ENCODE measurements around the gene SHISA7. TPM values are rescaled to one million over a fixed set of nuclear protein-coding genes. Genes with fewer than 3 reads are reported as not detected.

The SHISA7 gene
- total RNA-seq, 4 donors from 2014 or later, result not detected

- no peaks in the 10 kb centered on the region for H3K9me3 ChIP-seq
- no peaks in the 10 kb centered on the region for H3K27me3 ChIP-seq
- DNase-seq, result no peak
- H3K27ac ChIP-seq, result peak overlapping the region; percentile 48 to 87 (median 80)
- no peak overlapping the region for H3K4me3 ChIP-seq
- peaks cover 0 to 27% (median 0%) of the 10 kb centered on the region in 3 donors for H3K36me3 ChIP-seq
- no peak for TF ChIP-seq POLR2A (IDR thresholded peaks at IDR 0.05)
- peaks cover 0 to 42% (median 12%) of the 10 kb centered on the region in 4 donors for H3K4me1 ChIP-seq
These were observed 43.2 kb upstream of the SHISA7 start for GRCh38 chr19:55486043-55486970.

DNA sequence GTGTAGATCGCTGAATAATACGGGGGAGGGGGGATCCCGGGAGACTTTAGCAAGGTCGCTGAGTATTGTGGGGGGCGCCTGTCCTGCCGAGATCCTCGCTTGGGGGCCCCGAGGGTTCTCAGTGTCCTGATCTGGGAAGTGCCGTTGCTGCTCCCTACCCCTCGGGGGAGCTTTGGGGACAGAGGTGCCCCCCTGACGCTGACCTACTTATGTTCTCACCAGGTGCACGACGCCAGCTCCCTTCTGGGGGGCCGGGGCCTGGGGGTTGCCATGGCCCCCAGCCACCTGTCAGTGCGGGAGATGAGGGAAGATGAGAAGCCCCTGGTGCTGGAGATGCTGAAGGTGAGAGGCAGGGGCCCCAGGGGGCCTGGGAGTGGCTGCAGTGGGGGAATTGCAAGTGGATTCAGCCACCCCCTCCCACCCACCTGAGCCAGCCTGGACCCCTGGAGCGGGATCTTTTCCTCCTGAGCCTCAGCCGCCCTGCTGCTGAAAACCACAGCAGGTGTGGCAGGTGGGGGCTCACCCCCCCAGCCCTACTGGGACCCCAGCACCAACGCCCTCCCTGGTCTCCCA, 42.4 kb upstream of the SHISA7 start:
- no peak for DNase-seq
- Histone ChIP-seq H3K27ac (peak overlapping the region; percentile 77 to 87 (median 80)), H3K4me1 (peaks cover 0 to 42% (median 12%) of the 10 kb centered on the region in 4 donors)

GRCh38 chr19:55484593-55485438, 41.7 kb upstream of the SHISA7 start, which contains the start of gene NAT14:
TSS of gene NAT14 (plus strand) at chr19:55485188. CDS start at chr19:55485709, 521 bp downstream.
- TF ChIP-seq, protein P1, sequence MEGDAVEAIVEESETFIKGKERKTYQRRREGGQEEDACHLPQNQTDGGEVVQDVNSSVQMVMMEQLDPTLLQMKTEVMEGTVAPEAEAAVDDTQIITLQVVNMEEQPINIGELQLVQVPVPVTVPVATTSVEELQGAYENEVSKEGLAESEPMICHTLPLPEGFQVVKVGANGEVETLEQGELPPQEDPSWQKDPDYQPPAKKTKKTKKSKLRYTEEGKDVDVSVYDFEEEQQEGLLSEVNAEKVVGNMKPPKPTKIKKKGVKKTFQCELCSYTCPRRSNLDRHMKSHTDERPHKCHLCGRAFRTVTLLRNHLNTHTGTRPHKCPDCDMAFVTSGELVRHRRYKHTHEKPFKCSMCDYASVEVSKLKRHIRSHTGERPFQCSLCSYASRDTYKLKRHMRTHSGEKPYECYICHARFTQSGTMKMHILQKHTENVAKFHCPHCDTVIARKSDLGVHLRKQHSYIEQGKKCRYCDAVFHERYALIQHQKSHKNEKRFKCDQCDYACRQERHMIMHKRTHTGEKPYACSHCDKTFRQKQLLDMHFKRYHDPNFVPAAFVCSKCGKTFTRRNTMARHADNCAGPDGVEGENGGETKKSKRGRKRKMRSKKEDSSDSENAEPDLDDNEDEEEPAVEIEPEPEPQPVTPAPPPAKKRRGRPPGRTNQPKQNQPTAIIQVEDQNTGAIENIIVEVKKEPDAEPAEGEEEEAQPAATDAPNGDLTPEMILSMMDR (IDR thresholded peaks at IDR 0.05), result no peak
- TF ChIP-seq POLR2A (IDR thresholded peaks at IDR 0.05), result no peak
- Histone ChIP-seq H3K4me3 (peak within 1 kb of the TSS; percentile 51 to 64 (median 58)), H3K27me3 (no peaks in the 10 kb centered on the region), H3K4me1 (peaks cover 0 to 42% (median 12%) of the 10 kb centered on the region in 4 donors), H3K27ac (peak within 1 kb of the TSS; percentile 77 to 87 (median 80)), H3K9me3 (no peaks in the 10 kb centered on the region), H3K36me3 (peaks cover 0 to 27% (median 0%) of the 10 kb centered on the region in 3 donors)
- peak in 2 of 3 donors; percentile 48 to 63 for DNase-seq

More for the DNA sequence above, 42.4 kb upstream of the SHISA7 start:
- Histone ChIP-seq H3K9me3 (no peaks in the 10 kb centered on the region), H3K36me3 (peaks cover 0 to 27% (median 0%) of the 10 kb centered on the region in 3 donors), H3K27me3 (no peaks in the 10 kb centered on the region), H3K4me3 (peak overlapping the region; percentile 51 to 64 (median 58))
- TF ChIP-seq POLR2A (IDR thresholded peaks at IDR 0.05), result no peak
- TF ChIP-seq, protein P1 (IDR thresholded peaks at IDR 0.05), result no peak

DNA sequence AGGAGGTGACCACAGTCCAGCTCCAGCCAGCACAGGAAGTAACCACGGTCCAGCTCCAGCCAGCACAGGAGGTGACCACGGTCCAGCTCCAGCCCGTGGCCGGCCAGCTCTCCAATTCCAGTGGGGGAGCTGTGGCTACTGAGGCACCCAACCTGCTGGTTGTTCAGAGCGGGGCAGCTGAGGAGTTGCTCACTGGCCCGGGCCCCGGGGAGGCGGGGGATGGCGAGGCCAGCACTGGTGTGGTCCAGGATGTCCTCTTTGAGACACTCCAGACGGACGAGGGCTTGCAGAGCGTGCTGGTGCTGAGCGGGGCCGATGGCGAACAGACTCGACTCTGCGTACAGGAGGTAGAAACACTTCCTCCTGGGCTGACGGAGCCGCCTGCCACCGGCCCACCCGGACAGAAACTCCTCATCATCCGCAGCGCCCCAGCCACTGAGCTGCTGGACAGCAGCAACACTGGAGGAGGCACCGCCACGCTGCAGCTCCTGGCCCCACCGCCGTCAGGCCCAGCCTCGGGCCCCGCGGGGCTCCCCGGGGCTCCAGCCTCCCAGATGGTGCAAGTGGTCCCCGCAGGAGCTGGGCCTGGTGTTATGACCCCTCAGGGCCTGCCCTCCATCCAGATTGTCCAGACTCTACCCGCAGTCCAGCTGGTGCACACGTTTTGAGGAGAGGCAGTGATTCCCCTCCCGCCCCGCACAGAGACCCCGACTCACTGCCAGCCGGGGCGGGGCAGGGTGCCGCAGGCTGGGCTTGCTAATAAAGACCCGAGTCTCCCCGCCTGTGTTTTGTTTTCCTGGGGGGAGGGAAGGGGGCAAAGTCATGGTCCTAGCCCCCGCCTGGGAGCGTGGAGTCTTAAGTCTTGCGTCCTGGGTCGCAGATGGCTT, 40.8 kb upstream of the SHISA7 start:
- peak overlapping the region in 3 of 4 donors; percentile 79 to 87 (median 81) for H3K27ac ChIP-seq
- H3K4me1 ChIP-seq, result peaks cover 0 to 42% (median 12%) of the 10 kb centered on the region in 4 donors
- H3K9me3 ChIP-seq, result no peaks in the 10 kb centered on the region
- no peak for DNase-seq
- peaks cover 0 to 27% (median 0%) of the 10 kb centered on the region in 3 donors for H3K36me3 ChIP-seq
- H3K4me3 ChIP-seq, result peak overlapping the region; percentile 51 to 64 (median 58)
- TF ChIP-seq, protein P1 (IDR thresholded peaks at IDR 0.05), result no peak
- TF ChIP-seq POLR2A (IDR thresholded peaks at IDR 0.05), result no peak
- no peaks in the 10 kb centered on the region for H3K27me3 ChIP-seq

GRCh38 chr19:55482967-55483705, 40.0 kb upstream of the SHISA7 start:
- DNase-seq, result no peak
- H3K27me3 ChIP-seq, result no peaks in the 10 kb centered on the region
- H3K4me3 ChIP-seq, result no peak overlapping the region
- TF ChIP-seq, protein P1 (IDR thresholded peaks at IDR 0.05), result no peak
- TF ChIP-seq POLR2A (IDR thresholded peaks at IDR 0.05), result no peak
- peaks cover 0 to 27% (median 0%) of the 10 kb centered on the region in 3 donors for H3K36me3 ChIP-seq
- H3K9me3 ChIP-seq, result no peaks in the 10 kb centered on the region
- peaks cover 0 to 43% (median 12%) of the 10 kb centered on the region in 4 donors for H3K4me1 ChIP-seq
- no peak overlapping the region for H3K27ac ChIP-seq
